ENCODE results near the gene TBC1D4.

TBC1D4 gene

DNA sequence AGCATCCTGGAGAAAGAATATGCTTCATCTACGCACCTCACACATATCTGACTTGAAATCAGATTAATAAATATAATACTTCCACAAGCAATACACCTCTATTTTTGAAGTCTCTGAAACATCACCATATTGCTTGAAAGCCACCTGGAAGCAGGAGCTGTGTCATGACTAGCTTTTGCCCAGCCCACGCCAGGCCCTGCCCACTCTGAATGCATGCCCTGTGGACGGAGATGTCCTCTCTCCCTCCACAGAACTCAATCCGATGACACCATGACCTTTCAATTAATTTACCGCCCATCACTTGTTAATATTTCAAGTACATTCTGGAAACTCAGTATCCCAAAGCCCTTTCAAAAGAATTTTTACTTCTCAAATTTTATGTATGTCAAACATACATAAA, 108.0 kb downstream of the TBC1D4 start:
- no peak for DNase-seq (ENCODE audit: low read depth)
- H3K4me3 ChIP-seq (ENCODE audit: low read depth, low read length) = no peak overlapping the region
- TF ChIP-seq, protein P1, sequence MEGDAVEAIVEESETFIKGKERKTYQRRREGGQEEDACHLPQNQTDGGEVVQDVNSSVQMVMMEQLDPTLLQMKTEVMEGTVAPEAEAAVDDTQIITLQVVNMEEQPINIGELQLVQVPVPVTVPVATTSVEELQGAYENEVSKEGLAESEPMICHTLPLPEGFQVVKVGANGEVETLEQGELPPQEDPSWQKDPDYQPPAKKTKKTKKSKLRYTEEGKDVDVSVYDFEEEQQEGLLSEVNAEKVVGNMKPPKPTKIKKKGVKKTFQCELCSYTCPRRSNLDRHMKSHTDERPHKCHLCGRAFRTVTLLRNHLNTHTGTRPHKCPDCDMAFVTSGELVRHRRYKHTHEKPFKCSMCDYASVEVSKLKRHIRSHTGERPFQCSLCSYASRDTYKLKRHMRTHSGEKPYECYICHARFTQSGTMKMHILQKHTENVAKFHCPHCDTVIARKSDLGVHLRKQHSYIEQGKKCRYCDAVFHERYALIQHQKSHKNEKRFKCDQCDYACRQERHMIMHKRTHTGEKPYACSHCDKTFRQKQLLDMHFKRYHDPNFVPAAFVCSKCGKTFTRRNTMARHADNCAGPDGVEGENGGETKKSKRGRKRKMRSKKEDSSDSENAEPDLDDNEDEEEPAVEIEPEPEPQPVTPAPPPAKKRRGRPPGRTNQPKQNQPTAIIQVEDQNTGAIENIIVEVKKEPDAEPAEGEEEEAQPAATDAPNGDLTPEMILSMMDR (IDR thresholded peaks at IDR 0.05; ENCODE audit: control insufficient read depth, extremely low read depth, insufficient read depth) = no peak

DNA sequence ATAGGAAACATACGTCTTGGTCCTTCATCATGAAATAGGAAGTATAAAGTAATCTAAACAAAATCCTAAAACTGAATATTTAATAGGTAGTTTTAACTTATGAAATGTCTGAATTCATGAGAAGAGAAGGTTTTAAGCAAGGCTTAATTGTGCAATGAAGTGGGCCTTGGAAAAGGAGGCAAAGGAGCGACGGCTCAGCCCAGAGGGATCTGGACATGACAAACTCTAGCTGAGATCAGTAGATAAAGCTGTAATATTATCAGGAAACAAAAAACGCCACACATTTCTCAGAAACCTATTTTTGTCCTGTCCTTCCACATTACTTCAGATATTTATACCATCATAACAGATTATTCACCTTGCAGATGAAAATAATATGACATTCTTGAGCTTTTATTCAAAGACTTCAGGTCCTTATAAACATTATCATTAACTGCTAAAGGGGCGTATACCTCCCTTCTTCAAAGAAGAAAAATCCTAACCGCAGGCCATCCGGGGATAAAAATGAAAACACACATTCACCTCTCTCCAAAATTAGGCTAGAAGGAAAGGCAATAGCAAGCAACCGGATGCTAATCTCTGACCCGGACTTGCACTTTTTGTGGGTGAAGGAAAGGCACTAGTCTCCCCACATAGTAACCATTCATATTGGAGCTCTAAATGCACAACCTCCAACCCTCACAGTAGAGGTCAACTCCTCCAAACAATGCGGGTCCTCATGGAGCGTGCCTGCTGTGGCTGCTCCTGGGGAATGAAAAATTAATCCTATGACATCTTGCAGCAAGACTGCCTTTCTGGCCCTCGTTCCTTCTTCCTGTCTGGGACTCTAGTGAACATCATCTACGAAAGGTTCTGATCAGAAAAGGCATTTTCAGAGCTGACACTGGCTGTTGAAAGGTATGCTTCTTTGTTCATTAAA, 108.8 kb downstream of the TBC1D4 start:
- DNase-seq (ENCODE audit: low read depth) = no peak
- TF ChIP-seq, protein P1 (IDR thresholded peaks at IDR 0.05; ENCODE audit: control insufficient read depth, extremely low read depth, insufficient read depth) = no peak
- no peak overlapping the region for H3K4me3 ChIP-seq (ENCODE audit: low read depth, low read length)

DNA sequence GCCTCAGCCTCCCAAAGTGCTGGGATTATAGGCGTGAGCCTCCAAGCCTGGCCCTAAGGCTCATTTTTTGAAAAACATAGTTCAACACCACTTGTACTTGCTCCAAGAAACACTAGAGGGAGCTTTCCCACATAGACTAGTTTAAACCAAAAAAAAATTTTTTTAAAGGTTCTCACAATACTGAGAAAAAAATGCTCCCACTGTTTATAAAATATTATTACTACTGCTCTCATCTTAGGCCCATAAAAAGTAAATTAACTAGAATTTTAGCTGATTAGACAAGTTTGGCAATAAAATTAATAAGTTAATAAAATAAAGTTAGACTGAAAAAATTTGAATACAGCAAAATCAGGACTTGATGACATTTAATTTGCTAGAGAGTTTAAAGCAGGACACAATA, 109.5 kb downstream of the TBC1D4 start:
- TF ChIP-seq, protein P1 (IDR thresholded peaks at IDR 0.05; ENCODE audit: control insufficient read depth, extremely low read depth, insufficient read depth) = peak; percentile 18; the same call in 1 of the 2 replicates
- H3K4me3 ChIP-seq (ENCODE audit: low read depth, low read length) = no peak overlapping the region
- no peak for DNase-seq (ENCODE audit: low read depth)

DNA sequence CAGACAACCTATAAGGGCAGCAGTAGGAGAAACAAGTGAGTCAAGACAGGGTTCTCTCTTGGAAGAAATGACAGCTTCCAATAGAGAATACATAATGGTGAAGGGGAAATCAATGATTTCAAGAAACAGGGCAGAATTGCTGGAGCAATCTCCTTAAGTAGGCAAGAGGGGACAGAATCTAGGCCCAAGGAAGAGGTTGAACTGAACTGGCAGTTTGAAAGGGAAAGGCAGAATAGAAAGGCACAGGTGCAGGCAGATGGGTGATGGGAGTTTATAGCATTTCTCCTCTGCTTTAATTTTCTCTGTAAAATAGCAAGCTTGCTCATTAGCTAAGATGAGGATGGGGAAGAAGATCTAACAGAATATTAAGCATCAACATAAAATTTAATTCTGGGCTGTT, 110.8 kb downstream of the TBC1D4 start:
- no peak overlapping the region for H3K4me3 ChIP-seq (ENCODE audit: low read depth, low read length)
- TF ChIP-seq, protein P1 (IDR thresholded peaks at IDR 0.05; ENCODE audit: control insufficient read depth, extremely low read depth, insufficient read depth) = no peak
- no peak for DNase-seq (ENCODE audit: low read depth)

DNA sequence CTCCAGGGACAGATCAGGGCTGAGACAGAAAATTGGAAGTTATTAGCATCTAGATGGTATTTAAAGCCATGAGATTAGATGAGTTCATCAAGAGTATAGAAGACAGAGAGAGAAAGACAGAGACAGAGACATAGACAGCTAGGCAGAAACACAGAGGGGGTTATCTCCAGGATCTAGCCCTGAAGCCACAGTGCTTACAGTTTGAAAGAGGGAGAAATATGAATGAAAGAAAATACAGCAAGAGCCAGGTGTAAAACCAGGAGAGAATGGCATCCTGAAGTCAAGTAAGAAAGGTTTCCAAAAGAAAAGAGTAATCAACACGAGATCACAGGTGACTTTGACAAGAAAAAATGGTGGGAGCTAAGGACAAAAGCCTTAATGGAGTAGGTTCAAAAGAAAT, 111.2 kb downstream of the TBC1D4 start:
- no peak overlapping the region for H3K4me3 ChIP-seq (ENCODE audit: low read depth, low read length)
- no peak for DNase-seq (ENCODE audit: low read depth)
- TF ChIP-seq, protein P1 (IDR thresholded peaks at IDR 0.05; ENCODE audit: control insufficient read depth, extremely low read depth, insufficient read depth) = no peak

DNA sequence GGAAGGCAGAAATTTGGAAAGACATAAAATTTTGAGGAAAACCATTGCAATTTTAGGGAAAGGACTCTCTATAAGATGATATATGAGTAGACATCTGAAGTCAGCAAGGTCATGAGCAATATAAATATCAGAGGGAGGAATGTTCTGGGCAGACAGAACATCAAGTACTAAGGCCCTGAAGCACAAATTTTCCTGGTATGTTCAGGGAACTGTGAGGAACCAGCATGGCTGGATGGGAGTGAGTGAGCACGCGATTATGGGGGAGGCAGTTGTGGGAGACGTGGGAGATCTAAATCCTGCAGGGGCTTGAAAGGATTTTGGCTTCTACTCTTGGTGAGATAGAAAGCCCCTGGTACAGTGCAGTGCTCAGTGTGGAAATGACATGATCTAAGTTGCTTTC, 112.0 kb downstream of the TBC1D4 start:
- TF ChIP-seq, protein P1 (IDR thresholded peaks at IDR 0.05; ENCODE audit: control insufficient read depth, extremely low read depth, insufficient read depth) = no peak
- no peak overlapping the region for H3K4me3 ChIP-seq (ENCODE audit: low read depth, low read length)
- DNase-seq (ENCODE audit: low read depth) = no peak

Measured in LNCaP clone FGC (cell line).